ENCODE results near the gene FAN1.

FAN1 gene

GRCh38 chr15:30921781-30922479, 18.2 kb downstream of the FAN1 start:
- DNase-seq = no peak

- no peak for DNase-seq
Observed at GRCh38 chr15:30922480-30923311, 19.0 kb downstream of the FAN1 start.

- no peak for DNase-seq
Observed at GRCh38 chr15:30923429-30923828, 19.7 kb downstream of the FAN1 start.

- no peak for DNase-seq
Observed at GRCh38 chr15:30924353-30924752, 20.6 kb downstream of the FAN1 start.

GRCh38 chr15:30925686-30926085, 22.0 kb downstream of the FAN1 start:
- no peak for DNase-seq

- DNase-seq = no peak
Observed at GRCh38 chr15:30926161-30926560, 22.4 kb downstream of the FAN1 start.

GRCh38 chr15:30927148-30927761, 23.5 kb downstream of the FAN1 start:
- DNase-seq = no peak

- no peak for DNase-seq
Observed at GRCh38 chr15:30928076-30928475, 24.4 kb downstream of the FAN1 start.

- DNase-seq = no peak
Observed at GRCh38 chr15:30929064-30929669, 25.5 kb downstream of the FAN1 start.

GRCh38 chr15:30929982-30930381, 26.3 kb downstream of the FAN1 start:
- no peak for DNase-seq

GRCh38 chr15:30930422-30930821, 26.7 kb downstream of the FAN1 start:
- DNase-seq = no peak

- DNase-seq = no peak
Observed at GRCh38 chr15:30933293-30933692, 29.6 kb downstream of the FAN1 start.

- no peak for DNase-seq
Observed at GRCh38 chr15:30939161-30939560, 35.4 kb downstream of the FAN1 start.

- DNase-seq = no peak
Observed at GRCh38 chr15:30940359-30940758, 36.6 kb downstream of the FAN1 start.

GRCh38 chr15:30941520-30941919, 37.8 kb downstream of the FAN1 start:
- DNase-seq = no peak

- no peak for DNase-seq
Observed at GRCh38 chr15:30943654-30944335, 40.1 kb downstream of the FAN1 start.

GRCh38 chr15:30953183-30953582, 49.5 kb downstream of the FAN1 start:
- DNase-seq = no peak

GRCh38 chr15:30953731-30954378, 50.1 kb downstream of the FAN1 start:
- no peak for DNase-seq

GRCh38 chr15:30954674-30955073, 51.0 kb downstream of the FAN1 start:
- DNase-seq = no peak

- DNase-seq = no peak
Observed at GRCh38 chr15:30956216-30957124, 52.8 kb downstream of the FAN1 start.

GRCh38 chr15:30958219-30958618, 54.5 kb downstream of the FAN1 start:
- DNase-seq = no peak

Measured in stimulated activated CD4-positive, alpha-beta T cell treated with anti-CD3 and anti-CD28 coated beads, Interleukin-2, amount 100 ng/mL, for 24 hours (primary cell).